Lower lobe of right lung (tissue), 2 donors: ENCODE results near the gene CFAP69. TPM values are rescaled to one million over a fixed set of nuclear protein-coding genes. Genes with fewer than 3 reads are reported as not detected.
"Not testable (repeated sequence)": the region's sequence is repeated elsewhere in the genome, so short reads cannot be mapped to it uniquely, and the experiment has no call there.

Experiments used
- ATAC-seq, 2 donors: fragments of 200-7000 bp; cut with Tn5 transposase; one replicate each; pipeline ENCODE4 v1.9.1; 2020 to 2022; ENCODE audit warnings: mild to moderate bottlenecking in 2 of 2, moderate library complexity in 2 of 2
- DNase-seq: peaks from one replicate; pipeline ENCODE4 v3.0.0-alpha.2; 2020
- H3K27ac ChIP-seq: fragments of 200-600 bp; one replicate; pipeline ENCODE4 v1.8.0; 2022
- H3K27me3 ChIP-seq: fragments of 200-600 bp; one replicate; pipeline ENCODE4 v1.8.0; 2022; ENCODE audit warnings: low read depth
- H3K36me3 ChIP-seq: fragments of 200-600 bp; one replicate; pipeline ENCODE4 v1.8.0; 2022; ENCODE audit warnings: mild to moderate bottlenecking
- H3K4me1 ChIP-seq: fragments of 200-600 bp; one replicate; pipeline ENCODE4 v1.8.0; 2022
- H3K4me3 ChIP-seq: fragments of 200-600 bp; one replicate; pipeline ENCODE4 v1.8.0; 2022; ENCODE audit warnings: mild to moderate bottlenecking
- H3K9me3 ChIP-seq: fragments of 200-600 bp; one replicate; pipeline ENCODE4 v1.8.0; 2022
- intact Hi-C: fragments of 100-400 bp; cut with DNase I; formaldehyde crosslinking; loops from one replicate; pipeline ENCODE4 v1.11.0; 2022
- total RNA-seq: library from RNA; stranded (reverse); fragmentation: NEBNext Ultra II Directional; extraction: Animal tissue kit (Norgen Biotek cat#: 25700); gene quantifications from one replicate; pipeline ENCODE4 v1.2.1, GENCODE V29; 2021
- TF ChIP-seq, protein P1 (sequence below): fragments of 200-600 bp; IDR thresholded peaks from one replicate; pipeline ENCODE4 v1.8.0; 2022; ENCODE audit warnings: antibody characterized with exemption, mild to moderate bottlenecking
- donor health status: DM: no; HTN: yes; CAD: no; lungs with severe emphysema.

CFAP69 gene
- total RNA-seq, 1 donor from 2014 or later = 8.4 TPM

DNA sequence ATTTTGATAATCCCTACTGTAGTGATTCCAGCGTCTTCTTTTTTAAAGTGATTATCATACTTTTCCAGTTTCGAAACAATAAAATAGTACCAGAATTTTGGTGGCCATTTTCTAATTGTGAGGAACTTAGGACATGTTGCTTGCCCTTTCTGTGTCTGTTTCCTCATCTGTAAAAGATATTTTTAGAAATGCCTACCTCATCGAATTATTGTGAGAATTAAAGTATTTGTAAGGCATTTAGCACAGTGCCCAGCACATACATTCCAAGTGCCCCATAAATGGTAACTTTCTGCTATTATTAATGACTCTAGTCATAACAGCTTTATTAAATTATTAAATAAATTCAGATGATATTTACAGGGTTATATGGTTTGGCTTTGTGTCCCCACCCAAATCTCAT, 3.7 kb downstream of the CFAP69 start:
- intact Hi-C loops = no loop called here
- DNase-seq (no peak), ATAC-seq (no peak)
- no peaks in the 10 kb centered on the region for H3K27me3 ChIP-seq
- H3K36me3 ChIP-seq = no peaks in the 10 kb centered on the region
- H3K4me1 ChIP-seq = peaks cover 15% of the 10 kb centered on the region
- H3K27ac ChIP-seq = no peak overlapping the region
- no peak overlapping the region for H3K4me3 ChIP-seq
- H3K9me3 ChIP-seq = no peaks in the 10 kb centered on the region
- TF ChIP-seq, protein P1, sequence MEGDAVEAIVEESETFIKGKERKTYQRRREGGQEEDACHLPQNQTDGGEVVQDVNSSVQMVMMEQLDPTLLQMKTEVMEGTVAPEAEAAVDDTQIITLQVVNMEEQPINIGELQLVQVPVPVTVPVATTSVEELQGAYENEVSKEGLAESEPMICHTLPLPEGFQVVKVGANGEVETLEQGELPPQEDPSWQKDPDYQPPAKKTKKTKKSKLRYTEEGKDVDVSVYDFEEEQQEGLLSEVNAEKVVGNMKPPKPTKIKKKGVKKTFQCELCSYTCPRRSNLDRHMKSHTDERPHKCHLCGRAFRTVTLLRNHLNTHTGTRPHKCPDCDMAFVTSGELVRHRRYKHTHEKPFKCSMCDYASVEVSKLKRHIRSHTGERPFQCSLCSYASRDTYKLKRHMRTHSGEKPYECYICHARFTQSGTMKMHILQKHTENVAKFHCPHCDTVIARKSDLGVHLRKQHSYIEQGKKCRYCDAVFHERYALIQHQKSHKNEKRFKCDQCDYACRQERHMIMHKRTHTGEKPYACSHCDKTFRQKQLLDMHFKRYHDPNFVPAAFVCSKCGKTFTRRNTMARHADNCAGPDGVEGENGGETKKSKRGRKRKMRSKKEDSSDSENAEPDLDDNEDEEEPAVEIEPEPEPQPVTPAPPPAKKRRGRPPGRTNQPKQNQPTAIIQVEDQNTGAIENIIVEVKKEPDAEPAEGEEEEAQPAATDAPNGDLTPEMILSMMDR = no peak

DNA sequence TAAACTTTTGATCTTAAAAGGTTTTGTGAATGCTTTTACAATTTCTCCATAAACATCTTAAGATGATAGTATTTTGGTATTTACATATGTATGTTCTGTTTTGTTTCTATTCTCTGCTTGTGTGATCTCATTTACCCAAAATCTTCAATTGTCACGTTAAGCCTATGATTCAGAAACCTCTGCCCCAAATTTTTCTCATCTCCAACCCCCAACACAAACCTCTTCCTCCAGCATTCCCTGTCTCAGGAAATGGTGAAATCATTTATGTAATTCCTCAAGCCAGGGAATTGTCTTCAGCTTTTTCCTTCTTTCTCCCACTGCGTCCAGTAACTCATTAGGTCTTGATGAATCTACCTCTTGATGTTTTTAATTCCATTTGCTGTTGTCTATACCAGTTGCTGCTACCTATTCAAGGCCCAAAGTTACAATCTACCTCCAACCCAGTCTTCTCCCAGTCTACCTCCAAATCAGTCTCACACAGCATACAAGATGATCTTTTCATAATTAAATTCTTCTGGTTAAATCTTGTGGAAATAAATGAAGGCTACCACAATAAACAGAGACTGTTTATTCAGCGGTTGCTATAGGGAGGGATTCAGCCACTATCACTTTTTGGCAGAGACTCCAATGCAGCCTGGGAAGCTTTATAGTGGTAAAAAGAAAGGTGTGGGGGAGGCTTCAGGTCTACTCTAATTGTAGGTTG, 5.8 kb downstream of the CFAP69 start:
- ATAC-seq = no peak
- no peak for DNase-seq
- intact Hi-C loops = no loop called here
- Histone ChIP-seq H3K36me3 (no peaks in the 10 kb centered on the region), H3K27me3 (no peaks in the 10 kb centered on the region), H3K9me3 (no peaks in the 10 kb centered on the region), H3K4me3 (no peak overlapping the region), H3K4me1 (peaks cover 7% of the 10 kb centered on the region), H3K27ac (peak overlapping the region; percentile 1)
- TF ChIP-seq, protein P1 = no peak

DNA sequence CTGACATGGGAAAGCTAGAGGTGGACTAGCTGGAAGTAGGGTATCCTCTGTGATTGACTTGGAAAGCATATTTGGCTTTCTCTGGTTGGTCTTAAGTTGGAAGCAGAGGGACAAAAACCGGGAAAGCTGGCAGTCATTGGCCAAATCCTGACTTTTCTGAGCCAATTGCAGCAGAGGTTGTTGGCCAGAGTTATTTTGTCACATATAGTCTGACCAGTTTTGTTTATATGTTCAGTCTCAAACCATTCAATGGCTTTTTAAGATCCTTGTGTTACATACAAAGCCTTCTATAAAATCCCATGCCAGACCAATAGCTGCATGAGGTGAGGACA, 6.3 kb downstream of the CFAP69 start:
- DNase-seq (no peak), ATAC-seq (no peak)
- TF ChIP-seq, protein P1 = no peak
- Histone ChIP-seq H3K9me3 (no peaks in the 10 kb centered on the region), H3K27ac (peak overlapping the region; percentile 1), H3K4me3 (no peak overlapping the region), H3K36me3 (no peaks in the 10 kb centered on the region), H3K27me3 (no peaks in the 10 kb centered on the region), H3K4me1 (peaks cover 2% of the 10 kb centered on the region)
- intact Hi-C loops = no loop called here

DNA sequence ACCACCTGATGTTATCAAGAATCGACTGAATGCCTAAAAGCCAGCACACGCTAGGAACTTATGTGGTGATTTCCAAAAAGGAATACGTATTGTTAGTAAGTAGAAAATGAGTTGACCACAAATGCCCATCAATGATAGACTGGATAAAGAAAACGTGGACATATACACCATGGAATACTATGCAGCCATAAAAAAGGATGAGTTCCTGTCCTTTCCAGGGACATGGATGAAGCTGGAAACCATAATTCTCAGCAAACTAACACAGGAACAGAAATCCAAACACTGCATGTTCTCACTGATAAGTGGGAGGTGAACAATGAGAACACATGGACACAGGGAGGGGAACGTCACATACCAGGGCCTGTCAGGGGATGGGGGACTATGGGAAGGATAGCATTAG, 11.0 kb downstream of the CFAP69 start:
- H3K36me3 ChIP-seq, ATAC-seq, H3K4me3 ChIP-seq, H3K27ac ChIP-seq, H3K27me3 ChIP-seq, H3K9me3 ChIP-seq, H3K4me1 ChIP-seq, intact Hi-C loops, DNase-seq: not testable (repeated sequence)

GRCh38 chr7:90256778-90257177, 11.8 kb downstream of the CFAP69 start:
- TF ChIP-seq, protein P1 = no peak
- Histone ChIP-seq H3K36me3 (no peaks in the 10 kb centered on the region), H3K4me1 (no peaks in the 10 kb centered on the region), H3K4me3 (no peak overlapping the region), H3K27ac (no peak overlapping the region), H3K9me3 (no peaks in the 10 kb centered on the region), H3K27me3 (no peaks in the 10 kb centered on the region)
- intact Hi-C loops = no loop called here
- no peak for DNase-seq
- no peak for ATAC-seq

DNA sequence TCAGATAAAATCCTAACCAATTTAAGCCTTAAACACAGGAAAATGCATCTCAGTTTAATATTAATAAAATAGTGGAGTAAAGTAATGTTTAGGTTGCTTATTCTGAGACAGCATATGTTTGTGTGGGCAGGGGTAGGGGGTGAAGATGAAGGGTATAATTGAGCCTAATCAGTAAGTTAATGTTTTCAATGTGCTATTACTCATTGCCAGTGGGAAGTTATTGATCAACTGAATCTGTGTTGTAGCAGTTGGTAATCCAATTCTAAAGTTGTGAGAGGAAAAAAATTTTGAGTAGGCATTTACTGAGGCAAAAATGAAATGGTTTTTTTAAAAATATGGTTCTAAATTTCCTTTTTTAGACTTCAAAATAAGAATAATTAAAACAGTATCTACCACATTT, 16.5 kb downstream of the CFAP69 start:
- Histone ChIP-seq H3K27ac (no peak overlapping the region), H3K27me3 (no peaks in the 10 kb centered on the region), H3K9me3 (no peaks in the 10 kb centered on the region), H3K36me3 (no peaks in the 10 kb centered on the region), H3K4me1 (no peaks in the 10 kb centered on the region), H3K4me3 (no peak overlapping the region)
- ATAC-seq = no peak
- intact Hi-C loops = no loop called here
- DNase-seq = no peak
- TF ChIP-seq, protein P1 = no peak
